ENCODE measurements around the gene KDM4C. TPM values are rescaled to one million over a fixed set of nuclear protein-coding genes. Genes with fewer than 3 reads are reported as not detected.

The KDM4C gene
- total RNA-seq, 2 donors from 2014 or later = 45.4 to 59.9 TPM

- H3K27ac Mint-ChIP-seq = peak overlapping the region in 1 of 2 donors; percentile 88
- no peaks in the 10 kb centered on the region for H3K9me3 Mint-ChIP-seq
- no peak for DNase-seq (ENCODE audit: low spot score in 2 of 2)
- H3K36me3 Mint-ChIP-seq = peaks cover 5 to 32% of the 10 kb centered on the region in 2 donors
- ATAC-seq = peak in 1 of 2 donors; percentile 46
Measured at GRCh38 chr9:6923086-6923485, 165.3 kb downstream of the KDM4C start.

- DNase-seq (ENCODE audit: low spot score in 2 of 2) (no peak), ATAC-seq (no peak)
- Mint-ChIP-seq H3K9me3 (no peaks in the 10 kb centered on the region), H3K27ac (no peak overlapping the region), H3K36me3 (peaks cover 5 to 24% of the 10 kb centered on the region in 2 donors)
Measured at GRCh38 chr9:6924149-6924548, 166.4 kb downstream of the KDM4C start.

GRCh38 chr9:6924988-6925563, 167.3 kb downstream of the KDM4C start:
- Mint-ChIP-seq H3K36me3 (peaks cover 5 to 21% of the 10 kb centered on the region in 2 donors), H3K9me3 (no peaks in the 10 kb centered on the region), H3K27ac (no peak overlapping the region)
- ATAC-seq (no peak), DNase-seq (ENCODE audit: low spot score in 2 of 2) (no peak)

GRCh38 chr9:6925836-6926235, 168.1 kb downstream of the KDM4C start:
- H3K27ac Mint-ChIP-seq = no peak overlapping the region
- peaks cover 5 to 18% of the 10 kb centered on the region in 2 donors for H3K36me3 Mint-ChIP-seq
- no peak for DNase-seq (ENCODE audit: low spot score in 2 of 2)

GRCh38 chr9:6926436-6926835, 168.7 kb downstream of the KDM4C start:
- no peak overlapping the region for H3K27ac Mint-ChIP-seq
- H3K9me3 Mint-ChIP-seq = no peaks in the 10 kb centered on the region
- DNase-seq (ENCODE audit: low spot score in 2 of 2) (no peak), ATAC-seq (no peak)
- H3K36me3 Mint-ChIP-seq = peaks cover 0 to 12% of the 10 kb centered on the region in 2 donors

More at GRCh38 chr9:6925836-6926235, 168.1 kb downstream of the KDM4C start:
- no peaks in the 10 kb centered on the region for H3K9me3 Mint-ChIP-seq
- ATAC-seq = no peak

- DNase-seq (ENCODE audit: low spot score in 2 of 2) (no peak), ATAC-seq (no peak)
- no peaks in the 10 kb centered on the region for H3K9me3 Mint-ChIP-seq
- H3K27ac Mint-ChIP-seq = no peak overlapping the region
- H3K36me3 Mint-ChIP-seq = peaks cover 0 to 6% of the 10 kb centered on the region in 2 donors
Measured at GRCh38 chr9:6927838-6928237, 170.1 kb downstream of the KDM4C start.

GRCh38 chr9:6928863-6929262, 171.1 kb downstream of the KDM4C start:
- ATAC-seq (no peak), DNase-seq (ENCODE audit: low spot score in 2 of 2) (no peak)
- H3K27ac Mint-ChIP-seq = no peak overlapping the region
- H3K36me3 Mint-ChIP-seq = peaks cover 0 to 6% of the 10 kb centered on the region in 2 donors
- H3K9me3 Mint-ChIP-seq = no peaks in the 10 kb centered on the region

- ATAC-seq (no peak), DNase-seq (ENCODE audit: low spot score in 2 of 2) (no peak)
- peaks cover 0 to 6% of the 10 kb centered on the region in 2 donors for H3K36me3 Mint-ChIP-seq
- H3K27ac Mint-ChIP-seq = no peak overlapping the region
- H3K9me3 Mint-ChIP-seq = no peaks in the 10 kb centered on the region
Measured at GRCh38 chr9:6929441-6930215, 171.9 kb downstream of the KDM4C start.

GRCh38 chr9:6930827-6931226, 173.1 kb downstream of the KDM4C start:
- no peak for ATAC-seq
- Mint-ChIP-seq H3K36me3 (peaks cover 0 to 6% of the 10 kb centered on the region in 2 donors), H3K27ac (no peak overlapping the region), H3K9me3 (no peaks in the 10 kb centered on the region)
- DNase-seq (ENCODE audit: low spot score in 2 of 2) = no peak

GRCh38 chr9:6931913-6932312, 174.1 kb downstream of the KDM4C start:
- H3K9me3 Mint-ChIP-seq = no peaks in the 10 kb centered on the region
- ATAC-seq = peak; percentile 89 to 99
- H3K27ac Mint-ChIP-seq = peak overlapping the region in 1 of 2 donors; percentile 23

GRCh38 chr9:6936103-6936502, 178.3 kb downstream of the KDM4C start:
- Mint-ChIP-seq H3K36me3 (peaks cover 0 to 6% of the 10 kb centered on the region in 2 donors), H3K27ac (no peak overlapping the region)
- ATAC-seq = no peak

More at GRCh38 chr9:6931913-6932312, 174.1 kb downstream of the KDM4C start:
- peaks cover 0 to 6% of the 10 kb centered on the region in 2 donors for H3K36me3 Mint-ChIP-seq
- no peak for DNase-seq (ENCODE audit: low spot score in 2 of 2)

GRCh38 chr9:6937209-6937608, 179.4 kb downstream of the KDM4C start:
- DNase-seq (ENCODE audit: low spot score in 2 of 2) = no peak
- Mint-ChIP-seq H3K27ac (no peak overlapping the region), H3K36me3 (peaks cover 0 to 6% of the 10 kb centered on the region in 2 donors), H3K9me3 (no peaks in the 10 kb centered on the region)
- no peak for ATAC-seq

More at GRCh38 chr9:6936103-6936502, 178.3 kb downstream of the KDM4C start:
- no peaks in the 10 kb centered on the region for H3K9me3 Mint-ChIP-seq
- no peak for DNase-seq (ENCODE audit: low spot score in 2 of 2)

GRCh38 chr9:6938447-6938846, 180.7 kb downstream of the KDM4C start:
- ATAC-seq (no peak), DNase-seq (ENCODE audit: low spot score in 2 of 2) (no peak)
- peaks cover 0 to 3% of the 10 kb centered on the region in 2 donors for H3K36me3 Mint-ChIP-seq
- H3K9me3 Mint-ChIP-seq = no peaks in the 10 kb centered on the region
- no peak overlapping the region for H3K27ac Mint-ChIP-seq

GRCh38 chr9:6938873-6939272, 181.1 kb downstream of the KDM4C start:
- Mint-ChIP-seq H3K36me3 (no peaks in the 10 kb centered on the region), H3K9me3 (no peaks in the 10 kb centered on the region), H3K27ac (no peak overlapping the region)
- DNase-seq (ENCODE audit: low spot score in 2 of 2) (no peak), ATAC-seq (no peak)

- Mint-ChIP-seq H3K27ac (no peak overlapping the region), H3K9me3 (no peaks in the 10 kb centered on the region), H3K36me3 (no peaks in the 10 kb centered on the region)
- ATAC-seq = no peak
- no peak for DNase-seq (ENCODE audit: low spot score in 2 of 2)
Measured at GRCh38 chr9:6941501-6941900, 183.7 kb downstream of the KDM4C start.

- Mint-ChIP-seq H3K9me3 (no peaks in the 10 kb centered on the region), H3K36me3 (no peaks in the 10 kb centered on the region), H3K27ac (no peak overlapping the region)
- no peak for DNase-seq (ENCODE audit: low spot score in 2 of 2)
- no peak for ATAC-seq
Measured at GRCh38 chr9:6942406-6942805, 184.6 kb downstream of the KDM4C start.

GRCh38 chr9:6943293-6943692, 185.5 kb downstream of the KDM4C start:
- ATAC-seq (no peak), DNase-seq (ENCODE audit: low spot score in 2 of 2) (no peak)
- no peaks in the 10 kb centered on the region for H3K9me3 Mint-ChIP-seq
- H3K27ac Mint-ChIP-seq = no peak overlapping the region
- H3K36me3 Mint-ChIP-seq = no peaks in the 10 kb centered on the region

All from activated naive CD4-positive, alpha-beta T cell treated with anti-CD3 and anti-CD28 coated beads, Interleukin-2, amount 50 U/mL, for 72 hours (primary cell).